ENCODE data around the gene LDHD.
"Not testable (repeated sequence)": the region's sequence is repeated elsewhere in the genome, so short reads cannot be mapped to it uniquely, and the experiment has no call there.

DNA sequence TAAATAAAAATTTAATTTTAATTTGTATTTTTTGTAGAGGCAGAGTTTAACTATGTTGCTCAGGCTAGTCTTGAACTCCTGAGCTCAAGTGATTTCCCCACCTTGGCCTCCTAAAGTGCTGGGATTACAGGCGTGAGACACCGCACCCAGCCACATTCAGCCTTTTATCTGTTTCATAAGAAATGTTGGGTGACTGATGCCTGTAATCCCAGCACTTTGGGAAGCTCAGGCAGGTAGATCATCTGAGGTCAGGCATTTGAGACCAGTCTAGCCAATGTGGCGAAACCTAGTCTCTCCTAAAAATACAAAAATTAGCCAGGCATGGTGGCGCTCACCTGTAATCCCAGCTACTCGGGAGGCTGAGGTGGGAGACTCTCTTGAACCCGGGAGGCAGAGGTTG is 25.7 kb downstream of the LDHD start:
- TF ChIP-seq, protein P1, sequence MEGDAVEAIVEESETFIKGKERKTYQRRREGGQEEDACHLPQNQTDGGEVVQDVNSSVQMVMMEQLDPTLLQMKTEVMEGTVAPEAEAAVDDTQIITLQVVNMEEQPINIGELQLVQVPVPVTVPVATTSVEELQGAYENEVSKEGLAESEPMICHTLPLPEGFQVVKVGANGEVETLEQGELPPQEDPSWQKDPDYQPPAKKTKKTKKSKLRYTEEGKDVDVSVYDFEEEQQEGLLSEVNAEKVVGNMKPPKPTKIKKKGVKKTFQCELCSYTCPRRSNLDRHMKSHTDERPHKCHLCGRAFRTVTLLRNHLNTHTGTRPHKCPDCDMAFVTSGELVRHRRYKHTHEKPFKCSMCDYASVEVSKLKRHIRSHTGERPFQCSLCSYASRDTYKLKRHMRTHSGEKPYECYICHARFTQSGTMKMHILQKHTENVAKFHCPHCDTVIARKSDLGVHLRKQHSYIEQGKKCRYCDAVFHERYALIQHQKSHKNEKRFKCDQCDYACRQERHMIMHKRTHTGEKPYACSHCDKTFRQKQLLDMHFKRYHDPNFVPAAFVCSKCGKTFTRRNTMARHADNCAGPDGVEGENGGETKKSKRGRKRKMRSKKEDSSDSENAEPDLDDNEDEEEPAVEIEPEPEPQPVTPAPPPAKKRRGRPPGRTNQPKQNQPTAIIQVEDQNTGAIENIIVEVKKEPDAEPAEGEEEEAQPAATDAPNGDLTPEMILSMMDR (IDR thresholded peaks at IDR 0.05; ENCODE audit: poor library complexity) = not testable (repeated sequence)
- TF ChIP-seq EZH2phosphoT487 (IDR thresholded peaks at IDR 0.05; ENCODE audit: low read depth, severe bottlenecking, unreplicated experiment) = not testable (repeated sequence)

Data from hepatocyte (in vitro differentiated cells).